GM19193 (cell line): Measurements from ENCODE around the gene KNDC1.

ENCODE experiments used
- POLR2A ChIP-seq: IDR thresholded peaks from 4 replicates; pipeline ENCODE4 v1.6.1; 2011; ENCODE audit not compliant: insufficient read depth, insufficient read length; ENCODE audit errors: extremely low read depth

Gene KNDC1

DNA sequence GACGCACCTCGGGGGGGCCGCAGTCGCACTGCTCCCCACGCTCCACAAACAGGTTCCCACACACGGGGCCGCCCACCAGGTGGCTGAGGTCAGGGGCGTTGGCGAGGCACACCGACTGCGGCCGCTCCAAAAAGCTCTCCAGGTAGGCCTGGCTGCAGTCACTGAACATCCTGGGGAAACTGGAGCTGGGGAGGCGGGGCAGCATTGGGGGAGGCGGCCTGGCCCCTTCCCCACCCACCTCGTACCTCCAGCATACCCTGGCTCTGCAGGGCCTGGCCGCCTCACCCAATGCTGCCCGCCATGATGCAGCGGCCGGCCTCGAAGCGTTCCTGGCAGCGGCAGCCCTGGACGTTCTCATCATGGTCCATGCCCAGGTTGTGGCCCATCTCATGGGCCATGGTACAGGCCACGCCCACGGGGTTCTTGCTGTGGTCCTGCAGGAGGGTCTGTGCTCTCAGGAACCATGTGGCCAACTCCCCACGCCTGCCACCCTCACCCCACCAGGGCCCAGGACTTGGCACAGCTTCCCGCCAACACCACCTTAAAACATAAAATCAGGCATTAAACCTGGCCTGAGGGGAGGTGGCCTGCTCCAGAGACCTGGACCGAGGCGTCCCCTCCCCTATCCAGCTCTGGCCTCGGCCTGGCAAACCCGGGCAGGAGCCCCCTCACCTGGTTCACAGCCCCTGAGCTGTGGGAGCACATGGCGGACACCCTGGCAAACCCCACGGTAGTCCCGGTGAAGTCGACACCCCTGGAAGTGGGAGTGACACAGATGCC is 111.7 kb downstream of the KNDC1 start:
- TF ChIP-seq POLR2A = no peak

DNA sequence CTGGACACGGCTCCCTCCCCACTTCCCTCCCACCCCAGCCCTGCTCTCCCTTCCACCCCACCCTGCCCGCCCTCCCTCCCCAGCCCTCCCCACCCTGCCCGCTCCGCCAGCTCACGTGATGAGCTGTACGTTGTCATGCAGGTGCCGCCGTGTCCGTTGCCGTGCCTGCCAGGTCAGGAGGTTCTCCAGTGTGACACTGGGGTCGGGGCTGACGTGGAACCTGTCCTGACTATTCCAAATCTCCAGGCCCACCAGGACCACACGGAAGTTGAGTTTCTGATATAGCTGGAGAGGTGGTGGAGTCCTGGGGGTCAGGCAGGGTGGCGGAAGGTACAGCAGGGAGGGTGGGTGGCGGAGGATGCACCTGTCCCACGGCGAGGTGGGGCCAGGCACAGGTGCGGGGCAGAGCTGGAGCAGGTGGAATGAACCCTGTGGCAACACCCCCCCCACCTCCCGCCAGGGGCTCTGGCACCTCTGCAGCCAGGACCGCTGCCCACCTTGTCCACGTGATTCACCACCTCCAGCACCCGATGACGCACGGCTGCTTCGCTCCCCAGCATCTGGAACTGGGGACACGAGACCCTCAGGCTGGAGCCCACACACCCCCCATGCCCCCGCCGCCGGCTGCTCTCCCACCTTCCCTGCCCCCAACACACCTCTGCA is 112.4 kb downstream of the KNDC1 start:
- no peak for TF ChIP-seq POLR2A

DNA sequence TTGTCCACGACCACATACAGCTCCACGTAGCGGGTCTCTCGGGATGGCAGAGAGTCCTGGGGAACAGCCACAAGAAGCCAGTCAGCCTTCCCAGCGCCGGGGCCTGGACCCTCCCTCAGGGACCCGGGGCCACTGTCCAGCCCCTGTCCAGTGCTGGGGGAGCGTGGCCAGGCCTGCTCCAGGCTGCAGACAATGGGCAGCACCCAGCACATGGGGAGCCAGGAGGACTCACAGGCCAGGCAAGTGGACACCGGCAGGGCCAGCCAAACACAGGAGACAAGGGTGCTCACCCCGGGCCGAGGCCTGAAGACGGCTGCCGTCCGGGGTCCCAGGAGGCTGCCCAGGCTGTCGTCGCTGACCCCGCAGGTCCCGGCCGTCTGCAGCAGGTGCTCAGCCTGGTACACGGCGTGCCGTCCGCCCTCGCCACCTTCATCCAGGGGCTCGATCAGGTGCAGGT is 113.0 kb downstream of the KNDC1 start:
- no peak for TF ChIP-seq POLR2A

DNA sequence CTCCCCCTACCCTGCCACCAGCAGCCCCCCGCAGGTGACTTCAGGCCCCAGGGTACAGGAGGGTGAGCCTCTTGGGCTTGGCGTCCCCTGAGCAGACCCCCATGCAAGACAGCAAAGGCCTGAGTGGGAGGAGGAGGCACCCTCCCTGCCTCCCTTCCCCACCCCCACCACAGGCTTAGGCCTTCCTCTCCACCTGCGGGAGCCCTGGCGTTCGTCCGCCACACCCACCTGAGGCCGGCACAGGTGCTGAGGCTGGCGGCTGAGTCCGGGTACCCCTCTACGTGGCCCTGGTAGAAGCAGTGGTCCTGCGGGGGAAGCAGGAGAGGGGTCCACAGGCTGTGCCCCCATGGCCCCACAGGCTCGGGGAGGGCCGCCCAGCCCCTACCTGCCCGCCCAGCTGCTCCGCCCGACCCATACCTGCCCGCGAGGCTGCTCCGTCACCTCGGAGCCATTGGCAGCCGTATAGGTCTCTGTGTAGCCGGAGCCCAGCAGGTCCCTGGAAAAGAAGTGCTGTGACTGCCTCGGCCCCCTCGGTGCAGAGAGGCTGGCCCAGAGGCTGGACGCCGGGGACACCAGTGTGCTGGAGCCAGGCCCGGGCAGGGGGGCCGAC is 113.6 kb downstream of the KNDC1 start:
- no peak for TF ChIP-seq POLR2A

DNA sequence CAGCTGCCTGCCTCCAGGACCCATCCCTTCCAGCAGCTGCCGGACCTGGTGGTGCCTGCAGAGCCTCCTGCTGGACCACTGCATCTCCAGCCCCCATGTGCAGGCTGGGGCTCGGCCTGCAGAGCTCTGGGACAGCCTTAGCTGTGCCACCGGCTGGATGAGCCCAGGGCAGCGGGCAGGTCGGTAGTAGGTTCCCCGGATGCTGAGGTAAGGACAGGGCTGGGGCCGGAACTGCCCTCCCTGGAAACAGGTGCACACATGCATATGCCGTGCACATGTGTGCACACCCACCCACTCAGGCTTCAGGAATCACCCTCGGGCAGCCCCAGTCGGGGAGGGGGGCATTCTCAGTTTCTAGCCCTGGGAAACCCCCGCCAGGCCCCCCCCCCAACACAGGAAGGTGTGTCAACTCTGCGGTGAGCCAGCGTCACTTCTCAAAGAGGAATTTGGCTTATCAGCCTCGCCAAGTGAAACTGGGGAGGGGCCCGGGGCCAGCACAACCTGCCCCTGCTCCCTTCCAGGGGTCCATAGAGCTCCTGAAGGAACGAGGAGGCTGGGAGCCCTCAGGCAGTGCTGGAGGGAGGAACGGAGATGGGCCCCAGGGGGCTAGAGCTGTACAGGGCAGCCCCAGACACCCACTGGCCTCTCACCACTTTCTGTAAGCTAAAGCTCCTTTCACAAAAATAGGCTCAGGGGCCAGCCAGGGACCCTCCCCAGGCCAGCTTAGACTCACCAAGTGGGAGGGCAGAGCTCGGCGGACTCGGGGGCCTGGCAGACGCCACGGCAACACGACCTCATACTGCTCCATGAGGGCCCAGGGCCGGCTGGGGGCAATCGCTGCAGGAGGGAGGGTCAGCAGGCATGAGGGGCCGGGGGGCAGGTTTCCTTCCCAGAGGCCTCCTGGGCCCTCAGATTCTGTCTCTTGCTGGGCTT is 115.0 kb downstream of the KNDC1 start:
- peak; percentile 41 for TF ChIP-seq POLR2A

DNA sequence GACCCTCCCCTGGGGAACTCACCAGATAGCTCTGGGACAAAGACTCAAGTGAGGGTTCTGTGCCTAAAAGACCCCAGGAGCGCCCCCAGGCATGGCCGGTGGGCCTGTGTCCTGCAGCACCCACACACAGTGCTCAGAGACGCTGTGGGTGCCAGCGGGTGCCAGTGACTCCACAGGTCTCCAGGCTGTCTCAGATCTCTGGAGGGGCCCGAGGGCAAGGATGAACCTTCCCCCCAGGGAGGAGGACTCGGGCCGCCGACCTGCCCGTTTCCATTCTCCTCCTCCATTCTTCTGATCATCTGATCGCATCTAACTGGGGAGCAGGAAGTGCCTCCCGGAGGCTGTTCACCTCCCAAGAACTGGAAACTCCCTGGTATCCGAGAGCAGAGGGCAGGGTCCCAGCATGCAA is 115.7 kb downstream of the KNDC1 start:
- peak; percentile 54 for TF ChIP-seq POLR2A
